ENCODE results near the gene LPCAT3.

The LPCAT3 gene

DNA sequence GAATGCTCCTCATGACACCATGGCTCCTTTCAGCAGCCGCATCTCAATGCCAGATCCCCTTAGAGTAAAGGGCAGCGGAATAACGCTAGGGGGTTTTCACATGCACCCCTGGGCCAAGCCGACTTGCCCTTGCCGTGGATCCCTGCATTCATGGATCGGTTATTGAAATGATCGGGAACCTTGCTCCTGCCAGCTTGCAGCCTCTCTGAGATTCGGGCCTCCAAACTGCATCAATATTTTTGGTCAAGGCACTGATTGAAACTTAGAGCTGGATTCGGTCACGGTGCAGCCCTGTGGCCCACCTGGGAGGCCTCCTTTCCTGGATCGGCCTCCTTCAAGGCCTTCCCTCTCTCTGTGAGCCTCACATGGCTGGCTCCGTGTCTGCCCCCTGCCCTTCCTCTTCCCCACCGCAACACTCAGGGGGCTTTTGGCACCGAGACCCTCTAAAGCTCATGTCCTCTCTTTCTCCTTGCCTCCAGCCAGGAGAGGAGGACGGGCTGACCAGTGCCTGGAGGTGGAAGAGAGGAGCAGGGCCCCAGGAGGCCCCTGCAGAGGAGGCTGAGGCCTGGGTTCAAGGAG is 65.3 kb downstream of the LPCAT3 start:
- DNase-seq (ENCODE audit: low spot score) = no peak

DNA sequence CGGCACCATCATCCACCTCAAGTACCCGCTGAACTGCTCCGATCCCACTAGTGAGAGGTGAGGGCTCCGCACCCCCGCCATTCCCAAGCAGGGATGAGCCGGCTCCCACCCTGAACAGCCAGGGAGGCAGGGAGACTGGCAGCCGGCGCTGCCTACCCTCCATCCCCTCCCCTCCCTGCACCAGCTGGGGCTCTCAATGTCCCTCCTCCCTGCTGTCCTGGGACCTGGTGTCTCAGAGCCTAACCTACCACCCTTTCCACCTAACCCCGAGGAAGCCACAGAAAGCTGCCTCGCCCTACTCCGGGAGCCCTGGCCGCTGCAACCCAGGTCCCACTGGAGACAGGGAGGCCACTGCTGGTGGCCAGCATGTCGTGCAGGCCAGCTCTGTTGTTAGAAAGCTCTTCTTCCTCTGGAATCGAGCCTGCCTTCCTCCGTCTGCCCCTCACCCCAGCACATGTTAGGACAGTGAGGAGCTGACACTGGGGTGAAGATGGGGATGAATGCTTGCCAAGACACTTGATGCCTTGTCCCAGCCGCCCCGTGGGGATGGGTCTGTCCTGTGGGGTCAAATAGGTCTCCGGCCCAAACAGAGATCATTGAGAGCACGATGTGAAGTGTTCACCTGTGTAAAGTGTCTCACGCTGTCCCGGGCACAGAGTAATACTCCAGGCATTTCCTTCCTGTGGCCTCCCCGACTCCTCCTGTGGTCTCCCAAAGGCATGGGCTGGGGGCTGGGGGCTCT is 66.0 kb downstream of the LPCAT3 start:
- no peak for DNase-seq (ENCODE audit: low spot score)

DNA sequence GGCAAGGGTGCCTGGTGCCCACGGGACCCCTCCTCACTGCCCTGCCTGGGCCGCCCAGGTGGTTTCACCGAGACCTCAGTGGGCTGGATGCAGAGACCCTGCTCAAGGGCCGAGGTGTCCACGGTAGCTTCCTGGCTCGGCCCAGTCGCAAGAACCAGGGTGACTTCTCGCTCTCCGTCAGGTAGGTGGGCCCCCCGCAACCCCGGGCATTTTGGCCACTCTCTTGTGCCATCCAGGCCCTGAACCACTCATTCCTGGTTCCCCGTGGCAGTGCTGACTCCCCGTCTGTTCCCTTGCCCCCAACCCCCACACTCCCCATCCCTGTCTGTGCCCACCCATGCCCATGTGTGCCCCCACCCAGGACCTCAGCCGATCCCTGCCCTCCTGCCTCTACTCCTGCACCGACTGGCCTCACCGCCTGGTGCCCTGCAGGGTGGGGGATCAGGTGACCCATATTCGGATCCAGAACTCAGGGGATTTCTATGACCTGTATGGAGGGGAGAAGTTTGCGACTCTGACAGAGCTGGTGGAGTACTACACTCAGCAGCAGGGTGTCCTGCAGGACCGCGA is 66.6 kb downstream of the LPCAT3 start:
- no peak for DNase-seq (ENCODE audit: low spot score)

DNA sequence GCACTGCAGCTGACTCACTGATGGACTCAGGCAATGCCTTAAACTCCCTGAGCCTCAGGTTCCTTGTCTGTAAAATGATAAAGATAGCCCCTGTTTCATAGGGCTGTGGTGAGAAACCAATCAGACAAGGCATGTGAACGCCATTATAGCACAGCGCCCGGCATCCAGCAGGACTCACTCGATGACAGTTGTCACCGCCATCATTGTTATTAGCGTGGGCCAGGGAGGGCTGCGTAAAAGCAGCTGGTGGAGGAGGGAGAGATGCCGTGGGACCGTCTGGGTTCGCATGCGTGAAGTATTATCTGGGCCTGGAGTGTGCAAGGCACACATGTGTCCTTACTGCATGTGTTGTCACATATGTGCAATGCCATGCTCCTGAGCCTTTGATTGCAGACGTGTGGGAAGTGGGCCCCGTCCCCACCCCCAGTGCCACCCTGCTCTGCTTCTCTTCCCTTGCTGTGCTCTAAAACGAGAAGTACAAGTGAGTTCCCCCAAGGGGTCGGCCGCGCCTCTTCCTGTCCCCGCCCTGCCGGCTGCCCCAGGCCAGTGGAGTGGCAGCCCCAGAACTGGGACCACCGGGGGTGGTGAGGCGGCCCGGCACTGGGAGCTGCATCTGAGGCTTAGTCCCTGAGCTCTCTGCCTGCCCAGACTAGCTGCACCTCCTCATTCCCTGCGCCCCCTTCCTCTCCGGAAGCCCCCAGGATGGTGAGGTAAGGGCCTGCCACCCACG is 67.3 kb downstream of the LPCAT3 start, which contains the start of gene PTPN6:
Gene PTPN6, plus strand, starts transcription at position 546 of the 730 bp plus-strand sequence. Its CDS starts 157 bp downstream, at position 703.
- DNase-seq (ENCODE audit: low spot score) = no peak

DNA sequence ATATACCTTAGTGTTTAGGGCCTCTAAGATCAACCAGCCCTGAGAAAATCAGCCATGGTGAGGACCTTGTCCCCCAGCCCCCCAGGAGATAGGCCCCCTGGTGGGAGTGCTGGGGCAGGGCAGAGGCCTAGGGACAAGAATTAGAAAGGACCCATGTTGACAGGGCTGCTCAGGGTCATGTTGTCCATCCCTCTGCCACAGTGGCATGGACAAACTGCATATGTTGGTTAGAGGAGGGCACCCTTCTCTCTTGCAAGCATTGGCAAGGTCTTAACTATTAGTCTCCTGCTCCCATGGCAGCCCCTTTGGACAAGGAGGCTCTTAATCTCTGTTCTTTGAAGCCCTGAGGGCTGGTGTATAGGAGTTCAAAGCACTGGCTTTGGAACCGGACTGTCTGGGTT is 67.9 kb downstream of the LPCAT3 start:
- peak; percentile 64 for DNase-seq (ENCODE audit: low spot score)

DNA sequence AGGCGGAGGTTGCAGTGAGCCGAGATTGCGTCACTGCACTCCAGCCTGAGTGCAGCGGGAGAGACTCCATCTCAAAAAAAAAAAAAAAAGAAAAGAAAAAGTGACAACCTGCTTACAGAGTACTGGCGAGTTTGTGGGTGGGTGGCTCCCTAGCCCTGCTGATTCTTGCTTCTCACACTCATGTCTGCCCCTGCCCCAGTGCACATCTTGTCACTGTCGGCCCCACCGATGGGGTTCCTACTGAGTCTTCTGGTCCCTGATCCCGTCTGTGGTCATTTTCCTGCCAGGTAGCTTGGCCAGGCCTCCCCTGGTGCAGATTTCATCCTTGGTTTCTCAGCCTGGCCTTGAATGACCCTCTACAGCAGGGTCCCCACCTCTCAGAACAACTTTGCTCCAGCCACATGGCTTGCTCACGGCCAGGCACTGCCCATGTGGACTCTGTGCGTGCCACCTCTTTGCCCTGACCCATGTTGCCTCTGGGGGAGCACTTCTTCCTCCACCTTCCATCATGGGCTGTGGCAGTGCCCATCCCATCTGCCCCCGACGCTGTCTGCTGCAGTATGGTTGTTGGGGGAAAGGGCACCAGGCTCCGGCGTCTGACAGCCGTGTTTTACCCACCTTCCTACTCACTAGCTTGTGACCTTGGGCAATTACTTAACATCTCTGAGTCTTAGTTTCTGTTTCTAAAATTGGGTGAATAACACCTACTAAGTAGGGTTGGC is 69.2 kb downstream of the LPCAT3 start:
- no peak for DNase-seq (ENCODE audit: low spot score)

DNA sequence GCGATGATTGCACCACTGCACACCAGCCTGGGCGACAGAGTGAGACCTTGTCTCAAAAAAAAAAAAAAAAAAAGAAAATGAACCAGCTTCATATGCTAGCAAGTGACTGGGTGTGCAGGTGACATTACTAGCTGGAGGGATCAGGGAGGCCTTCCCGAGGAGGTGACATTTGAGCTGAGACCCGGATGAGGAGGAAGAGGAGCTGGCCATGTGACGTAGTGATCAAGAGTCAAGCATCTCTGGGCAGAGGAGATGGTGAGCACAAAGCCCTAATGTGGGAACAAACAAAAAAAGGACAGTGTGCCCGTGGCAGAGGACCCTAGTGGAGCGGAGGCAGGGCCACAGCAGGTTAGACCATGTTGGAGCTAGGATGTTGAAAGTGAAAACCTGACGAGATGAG is 70.7 kb downstream of the LPCAT3 start:
- no peak for DNase-seq (ENCODE audit: low spot score)

DNA sequence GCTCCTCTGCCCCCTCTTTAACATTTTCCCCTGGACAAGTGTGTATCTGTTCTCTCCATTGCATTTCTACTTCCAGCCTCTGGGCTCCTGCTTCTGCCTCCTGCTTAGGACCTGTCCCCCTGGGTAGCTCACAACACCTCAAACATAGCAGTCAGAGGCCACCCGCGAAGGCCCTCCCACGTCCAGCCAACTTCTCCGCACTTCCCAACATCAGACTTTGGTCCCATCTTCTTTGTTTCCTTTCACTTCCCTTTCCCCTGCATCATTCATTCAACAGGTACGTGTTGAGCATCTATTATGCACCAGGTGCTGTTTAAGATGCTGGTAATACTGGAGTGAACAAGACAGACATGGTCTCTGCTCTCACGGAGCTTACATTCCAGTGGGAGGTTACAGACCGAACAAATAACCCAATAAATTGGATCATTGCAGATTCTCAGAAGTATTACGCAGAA is 71.3 kb downstream of the LPCAT3 start:
- no peak for DNase-seq (ENCODE audit: low spot score)

DNA sequence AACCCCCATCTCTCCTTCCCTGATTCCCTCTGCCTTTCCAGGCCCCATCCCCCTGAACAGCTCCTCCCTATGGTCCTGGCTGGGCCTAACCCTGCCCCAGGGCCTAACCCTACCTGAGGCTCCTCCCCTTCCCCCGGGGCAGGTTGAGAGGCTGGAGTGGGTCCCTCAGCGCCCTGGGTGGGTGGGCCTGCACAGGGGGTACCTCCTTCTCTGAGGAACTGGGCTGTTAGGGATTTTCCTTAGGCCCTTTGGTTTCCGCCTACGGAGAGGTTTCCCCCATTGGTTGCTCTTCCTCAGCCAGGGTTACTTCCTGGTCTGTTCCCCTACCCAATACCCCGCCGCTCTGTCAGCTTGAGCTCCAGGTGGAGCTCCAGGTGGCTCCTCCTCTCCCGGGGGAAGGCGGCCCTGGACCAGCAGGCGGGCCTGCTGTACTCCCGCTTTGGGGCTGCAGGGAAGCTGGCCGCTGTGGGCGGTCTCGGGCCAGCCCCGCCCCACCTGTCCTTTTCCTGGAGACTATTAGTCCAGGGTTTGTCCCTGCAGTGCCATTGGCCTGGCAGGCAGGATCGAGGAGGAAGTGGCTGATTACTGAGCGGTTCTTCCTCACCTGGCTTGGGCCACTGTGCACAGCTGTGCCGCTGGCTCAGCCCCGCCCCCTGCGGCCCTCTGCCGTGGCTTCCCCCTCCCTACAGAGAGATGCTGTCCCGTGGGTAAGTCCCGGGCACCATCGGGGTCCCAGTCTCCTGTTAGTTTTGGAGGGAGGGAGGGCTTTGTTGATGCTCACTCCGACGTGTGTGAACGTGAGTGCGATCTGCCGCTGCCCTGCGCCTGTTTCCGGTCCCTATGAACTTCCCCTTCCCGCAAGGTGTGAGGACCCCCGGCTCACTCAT is 72.0 kb downstream of the LPCAT3 start:
- DNase-seq (ENCODE audit: low spot score) = no peak

DNA sequence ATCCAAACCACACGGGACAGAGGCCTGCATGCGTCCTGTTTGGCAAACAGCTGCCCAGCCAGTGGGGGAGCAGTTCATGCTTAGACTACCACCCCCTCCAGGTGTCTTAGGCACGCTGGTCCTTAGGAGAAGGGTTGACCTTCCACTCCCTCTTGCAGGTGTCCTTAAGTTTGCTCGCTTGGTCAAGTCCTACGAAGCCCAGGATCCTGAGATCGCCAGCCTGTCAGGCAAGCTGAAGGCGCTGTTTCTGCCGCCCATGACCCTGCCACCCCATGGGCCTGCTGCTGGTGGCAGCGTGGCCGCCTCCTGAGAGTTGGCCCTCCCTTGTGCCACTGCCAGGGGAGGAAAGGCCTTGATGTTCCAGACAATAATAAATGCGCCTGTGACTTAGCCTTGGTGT is 72.7 kb downstream of the LPCAT3 start:
- DNase-seq (ENCODE audit: low spot score) = no peak

DNA sequence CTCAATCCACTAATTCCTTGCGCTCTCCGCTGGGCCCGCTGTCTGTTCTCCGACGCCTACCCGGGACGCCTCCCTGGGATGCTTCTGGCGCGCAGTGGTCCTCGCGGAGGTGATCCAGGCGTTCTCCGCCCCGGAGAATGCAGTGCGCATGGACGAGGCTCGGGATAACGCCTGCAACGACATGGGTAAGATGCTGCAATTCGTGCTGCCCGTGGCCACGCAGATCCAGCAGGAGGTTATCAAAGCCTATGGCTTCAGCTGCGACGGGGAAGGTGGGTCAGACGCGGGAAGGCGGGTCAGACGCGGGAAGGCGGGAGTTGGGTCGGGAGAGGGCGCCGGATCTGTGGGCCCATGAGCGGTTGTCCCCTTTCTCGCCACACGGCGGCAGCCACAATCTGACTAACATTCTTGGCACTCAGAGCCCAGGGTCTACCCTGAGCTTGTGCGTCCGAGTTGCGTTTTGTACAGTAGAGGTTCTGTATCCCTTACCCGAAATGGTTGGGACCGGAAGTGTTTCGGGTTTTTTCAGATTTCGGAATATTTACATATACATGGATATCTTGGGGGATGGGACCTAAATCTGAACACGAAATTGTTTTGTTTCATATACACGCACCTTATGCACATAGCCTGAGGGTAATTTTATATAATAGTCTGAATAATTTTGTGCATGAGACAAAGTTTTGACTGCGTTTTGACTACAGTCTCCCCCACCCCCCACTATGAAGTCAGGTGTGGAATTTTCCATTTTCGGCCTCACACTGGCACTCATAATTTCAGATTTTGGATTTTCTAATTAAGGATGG is 73.7 kb downstream of the LPCAT3 start:
- peak; percentile 95 for DNase-seq (ENCODE audit: low spot score)

DNA sequence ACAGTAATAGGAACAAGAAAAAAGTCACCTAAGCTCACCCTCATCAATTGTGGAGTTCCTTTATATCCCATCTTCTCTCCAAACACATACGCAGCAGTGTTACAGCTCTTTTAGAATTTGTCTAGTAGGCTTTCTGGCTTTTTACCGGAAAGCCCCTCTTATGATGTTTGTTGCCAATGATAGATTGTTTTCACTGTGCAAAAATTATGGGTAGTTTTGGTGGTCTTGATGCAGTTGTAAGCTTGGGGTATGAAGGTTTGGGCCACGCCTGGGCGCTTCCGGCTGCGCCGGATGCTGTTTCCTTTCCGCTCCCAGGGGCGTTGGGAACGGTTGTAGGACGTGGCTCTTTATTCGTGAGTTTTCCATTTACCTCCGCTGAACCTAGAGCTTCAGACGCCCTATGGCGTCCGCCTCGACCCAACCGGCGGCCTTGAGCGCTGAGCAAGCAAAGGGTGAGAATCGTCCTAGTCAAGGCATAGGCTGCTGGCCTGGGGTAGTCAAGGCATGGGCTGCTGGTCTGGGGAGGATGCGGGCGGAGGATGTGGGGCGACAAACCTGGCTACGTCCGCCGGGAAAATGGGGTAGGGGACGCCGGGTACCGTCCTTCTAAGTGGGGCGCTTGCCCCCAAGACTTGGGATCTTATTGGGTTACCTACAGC is 74.4 kb downstream of the LPCAT3 start, which contains the start of the genes C12orf57 and RNU7-1:
Gene C12orf57, plus strand, starts transcription at position 301 of the 659 bp plus-strand sequence. Its CDS starts 100 bp downstream, at position 401.
Gene RNU7-1, plus strand, starts transcription at position 95 of the 659 bp plus-strand sequence.
- peak; percentile 99 for DNase-seq (ENCODE audit: low spot score)

DNA sequence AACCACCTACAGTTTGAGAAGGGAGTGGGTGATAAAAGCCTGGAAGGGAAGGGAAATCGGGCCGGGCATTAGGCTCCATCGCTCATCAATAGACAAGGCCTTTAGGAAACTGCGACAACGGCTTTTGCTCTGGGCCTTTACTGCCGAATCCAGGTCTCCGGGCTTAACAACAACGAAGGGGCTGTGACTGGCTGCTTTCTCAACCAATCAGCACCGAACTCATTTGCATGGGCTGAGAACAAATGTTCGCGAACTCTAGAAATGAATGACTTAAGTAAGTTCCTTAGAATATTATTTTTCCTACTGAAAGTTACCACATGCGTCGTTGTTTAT is 74.9 kb downstream of the LPCAT3 start:
- peak; percentile 98 for DNase-seq (ENCODE audit: low spot score)

DNA sequence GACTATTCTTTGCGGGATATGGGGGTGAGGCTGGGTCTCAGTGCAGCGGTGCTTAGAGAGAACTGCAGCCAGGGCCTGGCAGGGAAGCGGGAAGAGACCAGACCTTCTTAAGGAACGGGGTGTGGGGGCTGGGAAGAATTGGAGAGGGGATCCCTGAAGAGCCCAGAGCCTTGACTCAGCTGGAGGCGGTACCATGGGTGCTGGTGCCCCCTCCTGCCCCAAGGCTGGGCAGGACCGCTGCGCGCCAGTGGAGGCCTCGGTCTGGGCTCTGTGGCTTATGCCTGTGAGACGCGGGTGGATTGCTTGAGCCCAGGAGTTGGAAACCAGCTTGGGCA is 76.0 kb downstream of the LPCAT3 start:
- no peak for DNase-seq (ENCODE audit: low spot score)

DNA sequence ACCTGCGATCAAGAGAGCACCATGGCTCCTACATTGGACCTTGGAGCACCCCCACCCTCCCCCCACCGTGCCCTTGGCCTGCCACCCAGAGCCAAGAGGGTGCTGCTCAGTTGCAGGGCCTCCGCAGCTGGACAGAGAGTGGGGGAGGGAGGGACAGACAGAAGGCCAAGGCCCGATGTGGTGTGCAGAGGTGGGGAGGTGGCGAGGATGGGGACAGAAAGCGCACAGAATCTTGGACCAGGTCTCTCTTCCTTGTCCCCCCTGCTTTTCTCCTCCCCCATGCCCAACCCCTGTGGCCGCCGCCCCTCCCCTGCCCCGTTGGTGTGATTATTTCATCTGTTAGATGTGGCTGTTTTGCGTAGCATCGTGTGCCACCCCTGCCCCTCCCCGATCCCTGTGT is 76.5 kb downstream of the LPCAT3 start:
- DNase-seq (ENCODE audit: low spot score) = no peak

DNA sequence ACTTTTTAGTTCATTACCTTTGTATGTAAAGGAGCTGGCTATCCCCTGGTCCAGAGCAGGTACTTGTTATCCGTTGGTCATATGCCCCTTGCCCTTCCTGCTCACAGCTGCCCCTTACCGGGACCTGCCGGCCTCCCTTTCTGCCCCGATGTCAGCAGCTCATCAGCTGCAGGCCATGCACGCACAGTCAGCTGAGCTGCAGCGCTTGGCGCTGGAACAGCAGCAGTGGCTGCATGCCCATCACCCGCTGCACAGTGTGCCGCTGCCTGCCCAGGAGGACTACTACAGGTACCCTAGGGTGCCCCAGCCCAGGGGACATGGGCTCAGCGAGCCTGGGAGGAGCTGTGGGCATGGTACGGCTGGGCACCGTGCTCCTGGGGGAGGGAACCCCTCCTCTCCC is 77.0 kb downstream of the LPCAT3 start:
- no peak for DNase-seq (ENCODE audit: low spot score)

DNA sequence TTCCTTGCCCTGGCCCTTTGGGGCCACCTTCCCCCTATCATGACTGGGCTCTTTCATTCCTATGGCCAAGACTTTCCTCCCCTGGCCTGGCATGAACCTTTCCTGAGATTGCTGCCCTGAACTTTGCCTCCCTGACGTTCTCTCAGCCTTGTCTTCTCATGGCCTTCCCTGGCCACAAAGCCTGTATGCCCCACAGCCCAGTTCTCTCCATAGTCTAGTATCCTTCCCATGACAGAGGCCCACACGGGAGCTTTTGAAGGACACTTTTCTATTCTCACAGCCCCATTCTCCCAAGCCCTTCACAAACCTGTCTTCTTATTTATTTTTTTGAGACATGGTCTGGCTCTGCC is 79.1 kb downstream of the LPCAT3 start:
- DNase-seq (ENCODE audit: low spot score) = no peak

DNA sequence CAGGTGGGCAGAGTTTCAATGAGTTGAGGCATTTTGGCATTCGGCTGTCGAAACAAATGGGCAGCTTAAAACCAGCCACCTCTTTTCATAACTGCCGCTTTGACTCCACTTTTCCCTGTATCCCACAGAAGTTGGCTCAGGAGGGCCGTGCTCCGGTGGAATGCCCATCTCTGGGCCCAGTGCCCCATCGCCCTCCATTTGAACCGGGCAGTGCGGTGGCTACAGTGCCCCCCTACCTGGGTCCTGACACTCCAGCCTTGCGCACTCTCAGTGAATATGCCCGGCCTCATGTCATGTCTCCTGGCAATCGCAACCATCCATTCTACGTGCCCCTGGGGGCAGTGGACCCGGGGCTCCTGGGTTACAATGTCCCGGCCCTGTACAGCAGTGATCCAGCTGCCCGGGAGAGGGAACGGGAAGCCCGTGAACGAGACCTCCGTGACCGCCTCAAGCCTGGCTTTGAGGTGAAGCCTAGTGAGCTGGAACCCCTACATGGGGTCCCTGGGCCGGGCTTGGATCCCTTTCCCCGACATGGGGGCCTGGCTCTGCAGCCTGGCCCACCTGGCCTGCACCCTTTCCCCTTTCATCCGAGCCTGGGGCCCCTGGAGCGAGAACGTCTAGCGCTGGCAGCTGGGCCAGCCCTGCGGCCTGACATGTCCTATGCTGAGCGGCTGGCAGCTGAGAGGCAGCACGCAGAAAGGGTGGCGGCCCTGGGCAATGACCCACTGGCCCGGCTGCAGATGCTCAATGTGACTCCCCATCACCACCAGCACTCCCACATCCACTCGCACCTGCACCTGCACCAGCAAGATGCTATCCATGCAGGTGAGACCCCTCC is 79.7 kb downstream of the LPCAT3 start:
- no peak for DNase-seq (ENCODE audit: low spot score)
